Esophagus muscularis mucosa (tissue), 3 donors: ENCODE measurements around the gene PRR27.

Experiments
- POLR2A ChIP-seq: fragments of 450-650 bp; IDR thresholded peaks from one replicate; pipeline ENCODE4 v1.6.1; 2017; ENCODE audit warnings: antibody characterized with exemption, moderate library complexity, mild to moderate bottlenecking, low read depth
- POLR2AphosphoS5 ChIP-seq, 2 donors: sonication (generic); formaldehyde crosslinking; IDR thresholded peaks; one replicate each; pipeline ENCODE4 v1.6.1; 2017; ENCODE audit warnings: antibody characterized with exemption in 2 of 2
- TF ChIP-seq, protein P1 (sequence below), 3 experiments: fragments of 200-600 bp in 2 of 3; fragments of 450-650 bp in 1 of 3; sonication (generic) in 2 of 3; IDR thresholded peaks; one replicate each; pipeline ENCODE4 v1.5.1; 2017 to 2019; ENCODE audit warnings: antibody characterized with exemption in 3 of 3, mild to moderate bottlenecking in 2 of 3, moderate library complexity in 1 of 3

DNA sequence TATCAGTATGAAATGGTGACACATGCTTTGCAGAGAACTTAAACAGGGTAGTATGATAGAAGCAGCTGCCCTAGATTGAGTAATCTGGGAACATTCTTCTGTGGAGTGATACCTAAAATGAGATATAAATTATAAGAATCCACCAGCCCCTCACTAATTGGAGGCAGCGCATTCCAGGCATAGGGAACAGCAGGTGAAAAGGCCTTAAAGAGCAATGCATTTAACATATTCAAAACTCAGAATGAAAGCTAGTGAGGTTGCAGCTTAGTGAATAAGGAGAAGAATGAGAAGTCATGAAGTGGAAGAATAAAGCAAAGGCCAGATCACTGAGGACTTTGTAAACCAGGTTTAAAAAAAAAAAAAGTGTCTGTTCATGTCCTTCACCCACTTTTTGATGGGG, 36.5 kb downstream of the PRR27 start:
- TF ChIP-seq, protein P1, sequence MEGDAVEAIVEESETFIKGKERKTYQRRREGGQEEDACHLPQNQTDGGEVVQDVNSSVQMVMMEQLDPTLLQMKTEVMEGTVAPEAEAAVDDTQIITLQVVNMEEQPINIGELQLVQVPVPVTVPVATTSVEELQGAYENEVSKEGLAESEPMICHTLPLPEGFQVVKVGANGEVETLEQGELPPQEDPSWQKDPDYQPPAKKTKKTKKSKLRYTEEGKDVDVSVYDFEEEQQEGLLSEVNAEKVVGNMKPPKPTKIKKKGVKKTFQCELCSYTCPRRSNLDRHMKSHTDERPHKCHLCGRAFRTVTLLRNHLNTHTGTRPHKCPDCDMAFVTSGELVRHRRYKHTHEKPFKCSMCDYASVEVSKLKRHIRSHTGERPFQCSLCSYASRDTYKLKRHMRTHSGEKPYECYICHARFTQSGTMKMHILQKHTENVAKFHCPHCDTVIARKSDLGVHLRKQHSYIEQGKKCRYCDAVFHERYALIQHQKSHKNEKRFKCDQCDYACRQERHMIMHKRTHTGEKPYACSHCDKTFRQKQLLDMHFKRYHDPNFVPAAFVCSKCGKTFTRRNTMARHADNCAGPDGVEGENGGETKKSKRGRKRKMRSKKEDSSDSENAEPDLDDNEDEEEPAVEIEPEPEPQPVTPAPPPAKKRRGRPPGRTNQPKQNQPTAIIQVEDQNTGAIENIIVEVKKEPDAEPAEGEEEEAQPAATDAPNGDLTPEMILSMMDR (IDR thresholded peaks at IDR 0.05) = no peak
- TF ChIP-seq POLR2A (no peak), POLR2AphosphoS5 (IDR thresholded peaks at IDR 0.05) (no peak)
